ENCODE data around the gene SLC4A4.

The SLC4A4 gene

GRCh38 chr4:71453531-71453930, 114.7 kb downstream of the SLC4A4 start:
- H3K36me3 ChIP-seq (ENCODE audit: control insufficient read depth, low read length): no peaks in the 10 kb centered on the region
- H4K20me1 ChIP-seq (ENCODE audit: control insufficient read depth, insufficient read depth, low read depth, low read length): no peaks in the 10 kb centered on the region
- no peak overlapping the region for H3K4me2 ChIP-seq (ENCODE audit: low read length)
- H3K9me3 ChIP-seq (ENCODE audit: control insufficient read depth, insufficient read depth, low read length): no peaks in the 10 kb centered on the region
- no peak overlapping the region for H3K27ac ChIP-seq (ENCODE audit: low read depth, low read length)
- no peak overlapping the region for H3K4me3 ChIP-seq (ENCODE audit: low read length)
- no peak for TF ChIP-seq EZH2phosphoT487 (IDR thresholded peaks at IDR 0.05; ENCODE audit: borderline replicate concordance, low read length)
- TF ChIP-seq CTCF (IDR thresholded peaks at IDR 0.05; ENCODE audit: low read depth, low read length, poor library complexity, severe bottlenecking): no peak
- no peaks in the 10 kb centered on the region for H3F3A ChIP-seq (ENCODE audit: control insufficient read depth, insufficient read depth)
- no peaks in the 10 kb centered on the region for H3K27me3 ChIP-seq (ENCODE audit: control insufficient read depth, low read length)
- no peaks in the 10 kb centered on the region for H3K4me1 ChIP-seq (ENCODE audit: control insufficient read depth, low read length)
- no peaks in the 10 kb centered on the region for H3K79me2 ChIP-seq (ENCODE audit: control insufficient read depth, low read length)
- no peaks in the 10 kb centered on the region for H3K9me2 ChIP-seq (replicated peaks; ENCODE audit: control insufficient read depth, low read length)

GRCh38 chr4:71456841-71457240, 118.0 kb downstream of the SLC4A4 start:
- H3F3A ChIP-seq (ENCODE audit: control insufficient read depth, insufficient read depth): no peaks in the 10 kb centered on the region
- H3K9me3 ChIP-seq (ENCODE audit: control insufficient read depth, insufficient read depth, low read length): no peaks in the 10 kb centered on the region
- H4K20me1 ChIP-seq (ENCODE audit: control insufficient read depth, insufficient read depth, low read depth, low read length): no peaks in the 10 kb centered on the region
- no peaks in the 10 kb centered on the region for H3K36me3 ChIP-seq (ENCODE audit: control insufficient read depth, low read length)
- H3K27ac ChIP-seq (ENCODE audit: low read depth, low read length): no peak overlapping the region
- H3K4me3 ChIP-seq (ENCODE audit: low read length): no peak overlapping the region
- TF ChIP-seq EZH2phosphoT487 (IDR thresholded peaks at IDR 0.05; ENCODE audit: borderline replicate concordance, low read length): no peak
- TF ChIP-seq CTCF (IDR thresholded peaks at IDR 0.05; ENCODE audit: low read depth, low read length, poor library complexity, severe bottlenecking): no peak
- no peaks in the 10 kb centered on the region for H3K79me2 ChIP-seq (ENCODE audit: control insufficient read depth, low read length)
- H3K4me2 ChIP-seq (ENCODE audit: low read length): no peak overlapping the region
- H3K9me2 ChIP-seq (replicated peaks; ENCODE audit: control insufficient read depth, low read length): no peaks in the 10 kb centered on the region
- no peaks in the 10 kb centered on the region for H3K27me3 ChIP-seq (ENCODE audit: control insufficient read depth, low read length)
- no peaks in the 10 kb centered on the region for H3K4me1 ChIP-seq (ENCODE audit: control insufficient read depth, low read length)

GRCh38 chr4:71460371-71460770, 121.6 kb downstream of the SLC4A4 start:
- H4K20me1 ChIP-seq (ENCODE audit: control insufficient read depth, insufficient read depth, low read depth, low read length): no peaks in the 10 kb centered on the region
- no peaks in the 10 kb centered on the region for H3K79me2 ChIP-seq (ENCODE audit: control insufficient read depth, low read length)
- H3K4me1 ChIP-seq (ENCODE audit: control insufficient read depth, low read length): no peaks in the 10 kb centered on the region
- H3K36me3 ChIP-seq (ENCODE audit: control insufficient read depth, low read length): no peaks in the 10 kb centered on the region
- 0 out of 2 replicates have a peak, but pooled peaks cover 2% of the 10 kb centered on the region for H3K9me2 ChIP-seq (replicated peaks; ENCODE audit: control insufficient read depth, low read length)
- no peak overlapping the region for H3K4me2 ChIP-seq (ENCODE audit: low read length)
- no peak overlapping the region for H3K27ac ChIP-seq (ENCODE audit: low read depth, low read length)
- no peaks in the 10 kb centered on the region for H3K9me3 ChIP-seq (ENCODE audit: control insufficient read depth, insufficient read depth, low read length)
- TF ChIP-seq EZH2phosphoT487 (IDR thresholded peaks at IDR 0.05; ENCODE audit: borderline replicate concordance, low read length) (no peak), CTCF (IDR thresholded peaks at IDR 0.05; ENCODE audit: low read depth, low read length, poor library complexity, severe bottlenecking) (no peak)
- no peaks in the 10 kb centered on the region for H3K27me3 ChIP-seq (ENCODE audit: control insufficient read depth, low read length)
- no peaks in the 10 kb centered on the region for H3F3A ChIP-seq (ENCODE audit: control insufficient read depth, insufficient read depth)
- H3K4me3 ChIP-seq (ENCODE audit: low read length): no peak overlapping the region

- Histone ChIP-seq H3K36me3 (ENCODE audit: control insufficient read depth, low read length) (no peaks in the 10 kb centered on the region), H3K4me1 (ENCODE audit: control insufficient read depth, low read length) (no peaks in the 10 kb centered on the region), H3K27ac (ENCODE audit: low read depth, low read length) (no peak overlapping the region), H3K4me3 (ENCODE audit: low read length) (no peak overlapping the region), H4K20me1 (ENCODE audit: control insufficient read depth, insufficient read depth, low read depth, low read length) (no peaks in the 10 kb centered on the region), H3K9me2 (replicated peaks; ENCODE audit: control insufficient read depth, low read length) (0 out of 2 replicates have a peak, but pooled peaks cover 2% of the 10 kb centered on the region), H3F3A (ENCODE audit: control insufficient read depth, insufficient read depth) (no peaks in the 10 kb centered on the region), H3K9me3 (ENCODE audit: control insufficient read depth, insufficient read depth, low read length) (no peaks in the 10 kb centered on the region), H3K4me2 (ENCODE audit: low read length) (no peak overlapping the region), H3K79me2 (ENCODE audit: control insufficient read depth, low read length) (no peaks in the 10 kb centered on the region), H3K27me3 (ENCODE audit: control insufficient read depth, low read length) (no peaks in the 10 kb centered on the region)
- TF ChIP-seq EZH2phosphoT487 (IDR thresholded peaks at IDR 0.05; ENCODE audit: borderline replicate concordance, low read length): no peak
- no peak for TF ChIP-seq CTCF (IDR thresholded peaks at IDR 0.05; ENCODE audit: low read depth, low read length, poor library complexity, severe bottlenecking)
Measured at GRCh38 chr4:71461422-71461821, 122.6 kb downstream of the SLC4A4 start.
